IMR-90 (cell line): Measurements from ENCODE around the gene DUSP11.

Source experiments
- CHD1 ChIP-seq: IDR thresholded peaks from 2 replicates; pipeline ENCODE4 v1.6.1; 2012; ENCODE audit warnings: low read depth, low read length, improper control_type of control experiment
- CTCF ChIP-seq: conservative IDR thresholded peaks from 2 replicates; pipeline ENCODE4 v1.5.1; 2012; ENCODE audit warnings: mild to moderate bottlenecking, low read depth, low read length, improper control_type of control experiment
- ELK1 ChIP-seq: fragments of 150-350 bp; IDR thresholded peaks from 2 replicates; pipeline ENCODE4 v1.6.1; 2016; ENCODE audit warnings: low read depth, mild to moderate bottlenecking, low read length, moderate library complexity, borderline replicate concordance
- MAZ ChIP-seq: IDR thresholded peaks from 2 replicates; pipeline ENCODE4 v1.6.1; 2012; ENCODE audit warnings: low read depth, mild to moderate bottlenecking, low read length, improper control_type of control experiment, moderate library complexity, borderline replicate concordance
- MXI1 ChIP-seq: IDR thresholded peaks from 2 replicates; pipeline ENCODE4 v1.6.1; 2012; ENCODE audit warnings: low read depth, mild to moderate bottlenecking, low read length, moderate library complexity, borderline replicate concordance
- POLR2A ChIP-seq: IDR thresholded peaks from 2 replicates; pipeline ENCODE4 v1.6.1; 2012; ENCODE audit warnings: mild to moderate bottlenecking, low read depth, low read length
- RAD21 ChIP-seq: IDR thresholded peaks from 2 replicates; pipeline ENCODE4 v1.6.1; 2012; ENCODE audit warnings: low read length, improper control_type of control experiment
- RCOR1 ChIP-seq: IDR thresholded peaks from 2 replicates; pipeline ENCODE4 v1.6.1; 2012; ENCODE audit warnings: mild to moderate bottlenecking, low read length, improper control_type of control experiment; ENCODE audit not compliant: insufficient replicate concordance
- SMC3 ChIP-seq: fragments of 150-350 bp; IDR thresholded peaks from 2 replicates; pipeline ENCODE4 v1.6.1; 2016; ENCODE audit warnings: low read depth, mild to moderate bottlenecking, antibody characterized with exemption, low read length, moderate library complexity

- TF ChIP-seq CTCF (no peak), POLR2A (no peak), SMC3 (no peak), RCOR1 (no peak), CHD1 (no peak), RAD21 (no peak), ELK1 (no peak), MAZ (no peak), MXI1 (no peak)
Observed at GRCh38 chr2:73822276-73822675, 42.4 kb upstream of the DUSP11 start.
